K562 (cell line): ENCODE measurements around the gene GRAMD1B. TPM values are rescaled to one million over a fixed set of nuclear protein-coding genes. Genes with fewer than 3 reads are reported as not detected.

Source experiments
- ATAC-seq: fragments of 200-7000 bp; cut with Tn5 transposase; 3 replicates; pipeline ENCODE4 v1.9.1; 2020; ENCODE audit warnings: moderate library complexity
- BruUV-seq: library from RNA; stranded (reverse); fragments of 400-500 nt; replicated peaks from 2 replicates; lab custom pipeline; 2021; lab: Mats Ljungman, UMichigan
- CTCF ChIA-PET: fragments of 300-600 bp; formaldehyde crosslinking; extraction: SDS; loops from one replicate; lab custom pipeline; 2021; ENCODE audit warnings: low intra/inter-chr PET ratio; lab: Yijun Ruan, JAX
- POLR2A ChIA-PET: fragments of 300-600, 350-650 bp; sonication (Branson Sonifier 250); formaldehyde crosslinking; extraction: SDS; loops from one replicate; lab custom pipeline; 2021; ENCODE audit warnings: antibody characterized with exemption, inconsistent platforms; lab: Yijun Ruan, JAX
- DNase-seq, 4 experiments: peaks; one replicate each; pipeline versions ENCODE4 v3.0.0 to v3.0.0-alpha.2; 2011 to 2018; ENCODE audit warnings: low spot score in 3 of 4, mixed read lengths in 3 of 4; ENCODE audit errors: extremely low read depth in 1 of 4
- FAIRE-seq: peaks from 2 replicates; lab custom pipeline; 2011; peaks lifted over from hg19 to GRCh38; lab: Jason Lieb, UNC
- H2AFZ ChIP-seq: 2 replicates; pipeline ENCODE4 v1.6.0; 2011; ENCODE audit warnings: low read depth, low read length, control low read depth, inconsistent platforms
- H3K27ac ChIP-seq: fragments of 200-600 bp; 3 replicates; pipeline ENCODE4 v1.8.0; 2011; ENCODE audit warnings: low read depth, mild to moderate bottlenecking, control low read depth, inconsistent platforms, low read length, moderate library complexity, mixed read lengths; ENCODE audit errors: extremely low read depth
- H3K27me3 ChIP-seq, 2 experiments: fragments of 300-600 bp in 1 of 2; 2 replicates in 1 of 2; 3 replicates in 1 of 2; pipeline versions ENCODE4 v1.6.0 to v1.8.0; 2011; ENCODE audit warnings: inconsistent platforms in 2 of 2, low read length in 2 of 2, mild to moderate bottlenecking in 1 of 2, mixed read lengths in 1 of 2, moderate library complexity in 1 of 2; ENCODE audit not compliant: control insufficient read depth in 2 of 2, insufficient read depth in 2 of 2
- H3K36me3 ChIP-seq: fragments of 300-600 bp; 3 replicates; pipeline ENCODE4 v1.8.0; 2011; ENCODE audit warnings: mild to moderate bottlenecking, low read length, inconsistent platforms; ENCODE audit not compliant: control insufficient read depth, insufficient read depth
- H3K4me1 ChIP-seq, 2 experiments: fragments of 200-600 bp in 1 of 2; replicated peaks in 1 of 2; 2 replicates in 1 of 2; 3 replicates in 1 of 2; pipeline versions ENCODE4 v1.5.1 to v1.8.0; 2011; ENCODE audit warnings: inconsistent platforms in 2 of 2, low read length in 2 of 2, mild to moderate bottlenecking in 1 of 2, mixed read lengths in 1 of 2, moderate library complexity in 1 of 2; ENCODE audit not compliant: control insufficient read depth in 2 of 2, insufficient read depth in 2 of 2
- H3K4me2 ChIP-seq: 2 replicates; pipeline ENCODE4 v1.6.1; 2011; ENCODE audit warnings: low read length, control low read depth, inconsistent platforms, mixed read lengths; ENCODE audit not compliant: insufficient read depth
- H3K4me3 ChIP-seq: fragments of 200-600 bp; sonication (generic), shearing (Covaris generic); 2 replicates; pipeline ENCODE4 v1.5.1; 2016; ENCODE audit warnings: control low read depth, inconsistent platforms
- H3K79me2 ChIP-seq: fragments of 200-600 bp; 3 replicates; pipeline ENCODE4 v1.8.0; 2011; ENCODE audit warnings: low read length, inconsistent platforms; ENCODE audit not compliant: control insufficient read depth, insufficient read depth
- H3K9ac ChIP-seq, 2 experiments: 2 replicates each; pipeline versions ENCODE4 v1.6.0 to v1.6.1; 2011; ENCODE audit warnings: low read depth in 2 of 2, low read length in 2 of 2, control low read depth in 1 of 2, inconsistent platforms in 1 of 2, mild to moderate bottlenecking in 1 of 2, mixed read lengths in 1 of 2; ENCODE audit not compliant: insufficient read depth in 1 of 2
- H3K9me1 ChIP-seq: one replicate; pipeline ENCODE4 v1.6.0; 2011; ENCODE audit warnings: inconsistent platforms, mild to moderate bottlenecking, low read length, moderate library complexity; ENCODE audit not compliant: control insufficient read depth, insufficient read depth
- H3K9me3 ChIP-seq: replicated peaks from 2 replicates; pipeline ENCODE4 v1.5.1; 2011; ENCODE audit warnings: low read depth, low read length, inconsistent platforms; ENCODE audit not compliant: control insufficient read depth, insufficient read depth
- H4K20me1 ChIP-seq: replicated peaks from 2 replicates; pipeline ENCODE4 v1.6.1; 2011; ENCODE audit warnings: low read length, inconsistent platforms, mixed read lengths; ENCODE audit not compliant: control insufficient read depth, insufficient read depth
- COPS2 ChIP-seq: fragments of 450-650 bp; conservative IDR thresholded peaks from 2 replicates; pipeline ENCODE4 v1.6.1; 2016; ENCODE audit warnings: mild to moderate bottlenecking, moderate library complexity
- CUX1 ChIP-seq: fragments of 200-800 bp; sonication (Bioruptor generic); IDR thresholded peaks from 2 replicates; pipeline ENCODE4 v1.6.1; 2016; ENCODE audit warnings: missing genetic modification characterization, missing compliant biosample characterization
- FOXK2 ChIP-seq, 2 experiments: fragments of 450-650 bp; IDR thresholded peaks in 1 of 2; conservative IDR thresholded peaks in 1 of 2; 2 replicates each; pipeline ENCODE4 v1.6.1; 2016; ENCODE audit warnings: low read depth in 2 of 2, mild to moderate bottlenecking in 1 of 2
- GTF2B ChIP-seq: IDR thresholded peaks from 2 replicates; pipeline ENCODE4 v1.6.1; 2011; ENCODE audit not compliant: insufficient read length; ENCODE audit errors: extremely low read depth
- NCOA4 ChIP-seq: fragments of 450-650 bp; IDR thresholded peaks from 2 replicates; pipeline ENCODE4 v1.6.1; 2018; ENCODE audit warnings: mild to moderate bottlenecking; ENCODE audit not compliant: partially characterized antibody
- POLR2AphosphoS5 ChIP-seq: IDR thresholded peaks from 2 replicates; pipeline ENCODE4 v1.6.1; 2011; ENCODE audit warnings: mild to moderate bottlenecking, low read depth, low read length, moderate library complexity; ENCODE audit not compliant: control insufficient read depth, insufficient read depth
- RBM17 ChIP-seq: fragments of 200-400 bp; formaldehyde crosslinking; IDR thresholded peaks from 2 replicates; pipeline ENCODE4 v1.6.1; 2017; ENCODE audit warnings: low read depth, mild to moderate bottlenecking, low read length, borderline replicate concordance
- XRCC3 ChIP-seq: fragments of 450-650 bp; IDR thresholded peaks from 2 replicates; pipeline ENCODE4 v1.6.1; 2017; ENCODE audit warnings: mild to moderate bottlenecking, moderate library complexity
- ZBTB33 ChIP-seq: sonication (generic); formaldehyde crosslinking; IDR thresholded peaks from 2 replicates; pipeline ENCODE4 v1.8.1; 2023; ENCODE audit warnings: mild to moderate bottlenecking, missing genetic modification reagents
- WGBS: fragments of 100-300 bp; shearing (Covaris generic); methylation state at CpG from one replicate; pipeline ENCODE4 v1.1.6; 2016; ENCODE audit warnings: low coverage, mixed read lengths; ENCODE audit not compliant: insufficient coverage; ENCODE audit errors: missing lambda C conversion rate; 5-methylcytosine and 5-hydroxymethylcytosine counted together
- in situ Hi-C: fragments of 300-500 bp; cut with MboI; formaldehyde crosslinking; loops from 4 replicates; pipeline ENCODE4 v1.15.0; 2018; ENCODE audit warnings: inconsistent platforms, mixed read lengths
- intact Hi-C: fragments of 100-400 bp; cut with micrococcal nuclease; formaldehyde crosslinking; loops from 2 replicates; pipeline ENCODE4 v1.14.2; 2022
- polyA plus RNA-seq, 8 experiments: library from polyadenylated mRNA; depleted of rRNA in 4 of 8; stranded (reverse) in 5 of 8; unstranded in 3 of 8; fragments of >200 nt; fragmentation: Nextera tagmentation in 2 of 8; fragmentation: Illumina TruSeq in 1 of 8; extraction: Ambion mirVana in 2 of 8; extraction: Trizol in 1 of 8; gene quantifications; 2 replicates each; pipeline versions ENCODE4 v1.2.1 to v1.2.3, GENCODE V29; 2011 to 2014; ENCODE audit warnings: inconsistent platforms in 1 of 8, missing spikeins in 1 of 8
- total RNA-seq, 7 experiments: library from RNA; depleted of rRNA in 6 of 7; stranded (reverse); fragments of >200 nt in 6 of 7; fragmentation: Illumina TruSeq in 2 of 7; extraction: Trizol in 2 of 7; gene quantifications; 2 replicates each; pipeline versions ENCODE4 v1.2.1 to v1.2.3, GENCODE V29; 2011 to 2021; ENCODE audit warnings: low replicate concordance in 1 of 7

Gene GRAMD1B
- total and polyA plus RNA-seq, 9 of the 15 experiments (the other 6 are each of a cell fraction or from before 2014, with no cell fraction given): 0.31 TPM; not detected in 8

- H3K9me3 ChIP-seq: no peaks in the 10 kb centered on the region
- FAIRE-seq: no peak
- H3K4me3 ChIP-seq: no peak overlapping the region
- H3K27ac ChIP-seq: no peak overlapping the region
- no peaks in the 10 kb centered on the region for H4K20me1 ChIP-seq
- peaks cover 0 to 5% of the 10 kb centered on the region in 2 experiments; a peak in 2 of 5 replicates for H3K27me3 ChIP-seq
- H3K9me1 ChIP-seq: no peaks in the 10 kb centered on the region
- H3K36me3 ChIP-seq: no peaks in the 10 kb centered on the region
- no peak overlapping the region for H2AFZ ChIP-seq
- H3K79me2 ChIP-seq: no peaks in the 10 kb centered on the region
- H3K4me2 ChIP-seq: no peak overlapping the region
- ChIA-PET POLR2A (interaction anchor here (0.6 kb wide), 1 partner anchor 322 kb away, joined by 3 read pairs; no protein-coding TSS in a partner anchor), CTCF (no interaction called here)
- no peak for ATAC-seq
- no peak for TF ChIP-seq FOXK2 (conservative IDR thresholded peaks at IDR 0.05 in 1 of 2, IDR thresholded peaks at IDR 0.05 in 1 of 2; ENCODE audit: low read depth in 2 of 2)
- no peak for TF ChIP-seq POLR2AphosphoS5
- no peak for TF ChIP-seq XRCC3
- no peak for TF ChIP-seq GTF2B
- no peak for TF ChIP-seq RBM17
- TF ChIP-seq COPS2: no peak
- TF ChIP-seq NCOA4: no peak
- no peak for TF ChIP-seq ZBTB33 (CRISPR knock-in tag)
- TF ChIP-seq CUX1 (CRISPR knock-in tag): no peak
- no peak for DNase-seq
- intact Hi-C loops: no loop called here
- 1% methylated on average over 16 of the region's 16 CpGs for WGBS
- in situ Hi-C loops: no loop called here
- H3K4me1 ChIP-seq: no peaks in the 10 kb centered on the region
- no peak overlapping the region for H3K9ac ChIP-seq
- BruUV-seq: no TSS peak
Observed at GRCh38 chr11:123549926-123550917, 120.2 kb downstream of the GRAMD1B start.
